ENCODE results near the gene PPP2R5C. TPM values are rescaled to one million over a fixed set of nuclear protein-coding genes. Genes with fewer than 3 reads are reported as not detected.
A peak's percentile ranks its signal among the peaks of the same experiment; 100 is the strongest.

Gene PPP2R5C
- total RNA-seq, 1 donor from 2014 or later: 125 TPM

DNA sequence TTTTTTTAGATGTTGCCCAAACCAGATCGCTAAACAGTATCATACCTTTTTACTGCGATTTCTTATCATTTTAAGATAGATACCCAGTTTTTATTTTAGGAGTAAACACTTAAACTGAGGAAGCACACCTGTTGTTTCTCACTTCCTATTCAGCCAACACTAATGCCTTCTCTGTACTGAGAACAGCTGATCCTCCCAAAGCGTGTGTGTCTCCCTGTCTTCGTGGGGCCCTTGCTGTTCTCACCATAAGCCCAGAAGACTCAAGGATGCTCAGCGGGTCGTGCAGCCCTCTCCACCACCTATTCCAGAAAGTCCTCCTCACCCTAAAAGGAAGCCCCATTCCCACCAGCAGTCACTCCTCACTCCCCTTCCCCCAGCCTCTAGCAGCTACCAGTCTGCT lies 14.8 kb downstream of the PPP2R5C start:
- Mint-ChIP-seq H3K27ac (no peak overlapping the region), H3K9me3 (no peaks in the 10 kb centered on the region), H3K4me1 (peaks cover 6% of the 10 kb centered on the region), H3K36me3 (peaks cover 2% of the 10 kb centered on the region), H3K4me3 (no peak overlapping the region), H3K27me3 (ENCODE audit: low read depth) (peaks cover 39% of the 10 kb centered on the region)
- TF ChIP-seq CTCF (IDR thresholded peaks at IDR 0.05; ENCODE audit: unreplicated experiment): no peak
- no peak for DNase-seq (ENCODE audit: low spot score in 2 of 2, unreplicated experiment in 2 of 2)

DNA sequence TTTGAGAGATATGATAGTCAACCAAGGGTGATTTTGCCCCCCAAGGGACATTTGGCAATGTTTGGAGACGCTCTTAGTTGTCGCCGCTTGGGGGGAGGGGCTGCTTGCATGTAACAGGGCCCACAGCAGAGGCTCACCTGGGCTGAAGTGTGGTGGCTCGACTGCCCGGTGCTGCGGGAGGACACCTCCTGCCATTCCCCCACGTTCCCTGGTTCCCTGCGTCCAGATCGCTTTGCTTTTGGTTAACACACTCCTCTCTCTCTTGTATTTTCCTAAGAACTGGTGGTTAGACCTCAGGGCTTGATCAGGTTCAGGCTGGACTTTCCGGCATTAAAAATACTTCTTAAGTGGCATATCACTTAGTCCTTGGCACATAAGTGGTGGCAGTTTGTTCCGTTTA lies 18.9 kb downstream of the PPP2R5C start:
- H3K27me3 Mint-ChIP-seq (ENCODE audit: low read depth): peaks cover 55% of the 10 kb centered on the region
- no peaks in the 10 kb centered on the region for H3K9me3 Mint-ChIP-seq
- peaks cover 6% of the 10 kb centered on the region for H3K4me1 Mint-ChIP-seq
- no peak for TF ChIP-seq CTCF (IDR thresholded peaks at IDR 0.05; ENCODE audit: unreplicated experiment)
- H3K4me3 Mint-ChIP-seq: peak overlapping the region; percentile 46
- H3K36me3 Mint-ChIP-seq: peaks cover 4% of the 10 kb centered on the region
- no peak overlapping the region for H3K27ac Mint-ChIP-seq
- DNase-seq (ENCODE audit: low spot score in 2 of 2, unreplicated experiment in 2 of 2): no peak

DNA sequence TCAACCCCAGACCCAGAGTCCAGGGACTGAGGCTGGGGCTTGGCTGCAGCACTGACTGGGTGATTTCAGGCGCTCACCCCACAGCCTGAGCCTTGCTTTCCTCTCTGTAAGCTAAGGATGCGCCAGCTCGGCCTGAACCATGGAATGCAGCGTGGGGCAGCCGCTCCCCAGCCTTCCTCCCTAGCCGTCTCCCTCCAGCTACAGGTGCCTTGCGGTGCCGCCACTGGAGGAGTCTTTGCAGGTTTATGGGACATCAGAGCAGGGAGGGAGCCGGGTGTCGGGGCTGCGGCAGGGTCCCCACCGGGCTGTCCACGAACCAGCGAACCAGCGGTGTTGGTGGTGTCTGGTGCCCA lies 19.4 kb downstream of the PPP2R5C start:
- Mint-ChIP-seq H3K27ac (no peak overlapping the region), H3K36me3 (peaks cover 4% of the 10 kb centered on the region), H3K9me3 (no peaks in the 10 kb centered on the region), H3K4me1 (peaks cover 6% of the 10 kb centered on the region), H3K27me3 (ENCODE audit: low read depth) (peaks cover 55% of the 10 kb centered on the region), H3K4me3 (peak overlapping the region; percentile 46)
- no peak for TF ChIP-seq CTCF (IDR thresholded peaks at IDR 0.05; ENCODE audit: unreplicated experiment)
- DNase-seq (ENCODE audit: low spot score in 2 of 2, unreplicated experiment in 2 of 2): no peak

DNA sequence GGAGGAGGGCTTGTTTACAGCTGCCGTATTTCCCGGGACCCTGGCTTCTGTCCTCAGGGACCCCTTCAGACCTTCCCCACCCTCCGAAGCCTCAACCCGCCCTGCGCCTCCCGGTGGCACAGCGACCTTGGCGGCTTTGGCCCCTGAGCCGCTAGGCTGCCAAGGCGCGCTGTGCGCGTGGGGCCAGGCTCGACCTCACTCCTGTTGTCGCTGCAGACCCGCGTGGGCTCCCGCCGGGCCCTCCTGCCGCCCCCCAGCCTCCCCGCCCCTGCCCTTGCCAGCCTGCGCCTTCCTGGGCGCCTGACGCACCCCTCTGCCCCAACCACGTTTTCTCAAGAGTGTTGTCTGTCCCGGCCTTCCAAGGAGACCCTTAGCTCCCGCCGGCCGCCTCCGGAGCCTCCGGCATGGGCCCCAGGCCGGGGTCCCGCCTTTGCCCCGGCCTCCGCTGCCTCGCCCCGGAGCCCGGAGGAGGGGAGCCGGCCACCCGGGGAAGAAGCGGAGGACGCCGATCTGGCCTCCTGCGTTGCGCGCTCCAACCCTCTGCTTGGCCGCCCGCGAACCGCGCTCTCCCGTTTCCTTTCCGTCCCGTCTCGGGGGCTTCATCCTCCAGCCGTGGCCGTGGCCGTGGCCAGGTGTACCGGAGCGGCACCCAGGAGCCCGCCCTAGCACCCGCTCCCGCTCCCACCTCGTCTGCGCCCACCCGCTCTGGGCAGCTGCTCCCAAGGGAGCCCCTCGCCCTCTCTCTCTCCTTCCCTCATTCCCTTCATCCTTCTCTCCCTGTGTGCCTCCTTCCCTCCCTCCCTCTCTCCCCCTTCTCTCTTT lies 19.9 kb downstream of the PPP2R5C start:
- no peaks in the 10 kb centered on the region for H3K9me3 Mint-ChIP-seq
- peaks cover 4% of the 10 kb centered on the region for H3K36me3 Mint-ChIP-seq
- DNase-seq (ENCODE audit: low spot score in 2 of 2, unreplicated experiment in 2 of 2): no peak
- H3K4me1 Mint-ChIP-seq: peaks cover 6% of the 10 kb centered on the region
- TF ChIP-seq CTCF (IDR thresholded peaks at IDR 0.05; ENCODE audit: unreplicated experiment): no peak
- H3K4me3 Mint-ChIP-seq: peak overlapping the region; percentile 54
- peaks cover 55% of the 10 kb centered on the region for H3K27me3 Mint-ChIP-seq (ENCODE audit: low read depth)
- H3K27ac Mint-ChIP-seq: no peak overlapping the region

- no peak overlapping the region for H3K27ac Mint-ChIP-seq
- H3K4me1 Mint-ChIP-seq: peaks cover 10% of the 10 kb centered on the region
- peaks cover 45% of the 10 kb centered on the region for H3K27me3 Mint-ChIP-seq (ENCODE audit: low read depth)
- peak overlapping the region; percentile 26 for H3K4me3 Mint-ChIP-seq
- no peaks in the 10 kb centered on the region for H3K9me3 Mint-ChIP-seq
- H3K36me3 Mint-ChIP-seq: peaks cover 4% of the 10 kb centered on the region
- no peak for DNase-seq (ENCODE audit: low spot score in 2 of 2, unreplicated experiment in 2 of 2)
- TF ChIP-seq CTCF (IDR thresholded peaks at IDR 0.05; ENCODE audit: unreplicated experiment): no peak
These were observed 21.9 kb downstream of the PPP2R5C start for GRCh38 chr14:101783260-101784016.
